Breast epithelium (tissue), 3 donors: ENCODE results near the gene SFXN3.

Experiments
- POLR2A ChIP-seq: fragments of 450-650 bp; IDR thresholded peaks from one replicate; pipeline ENCODE4 v1.6.1; 2016; ENCODE audit warnings: antibody characterized with exemption, mild to moderate bottlenecking, moderate library complexity
- POLR2AphosphoS5 ChIP-seq, 3 donors: sonication (generic); formaldehyde crosslinking; IDR thresholded peaks; one replicate each; pipeline ENCODE4 v1.6.1; 2017; ENCODE audit warnings: antibody characterized with exemption in 3 of 3

DNA sequence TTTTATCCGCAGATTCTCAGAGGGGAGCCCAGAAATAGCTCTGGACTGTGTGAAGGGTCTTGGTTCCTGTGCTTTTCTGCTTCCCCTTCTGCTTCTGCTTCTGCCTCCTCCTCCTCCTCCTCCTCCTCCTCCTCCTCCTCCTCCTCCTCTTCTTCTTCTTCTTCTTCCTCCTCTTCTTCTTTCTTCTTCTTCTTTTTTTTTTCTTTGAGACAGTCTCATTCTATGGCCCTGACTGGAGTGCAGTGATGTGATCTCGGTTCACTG, 11.7 kb upstream of the SFXN3 start:
- no peak for TF ChIP-seq POLR2AphosphoS5 (IDR thresholded peaks at IDR 0.05)
- TF ChIP-seq POLR2A, result no peak
